Activated naive CD4-positive, alpha-beta T cell treated with anti-CD3 and anti-CD28 coated beads for 36 hours (primary cell): ENCODE measurements around the gene RBBP4. TPM values are rescaled to one million over a fixed set of nuclear protein-coding genes. Genes with fewer than 3 reads are reported as not detected.
A peak's percentile ranks its signal among the peaks of the same experiment; 100 is the strongest.
"Not testable (repeated sequence)": the region's sequence is repeated elsewhere in the genome, so short reads cannot be mapped to it uniquely, and the experiment has no call there.

Experiments
- CTCF ChIA-PET: fragments of 350-600 bp; sonication (Branson Sonifier 250); formaldehyde crosslinking; loops from one replicate; lab custom pipeline; 2021; ENCODE audit warnings: antibody characterized with exemption; lab: Charles Lee
- DNase-seq: peaks from one replicate; pipeline ENCODE4 v3.0.0-alpha.2; 2020
- H3K27ac Mint-ChIP-seq: one replicate; pipeline ENCODE4 v1.8.0; 2021; ENCODE audit warnings: mild to moderate bottlenecking, mixed read lengths
- H3K27me3 Mint-ChIP-seq: one replicate; pipeline ENCODE4 v1.8.0; 2021; ENCODE audit warnings: low read depth, mixed read lengths
- H3K36me3 Mint-ChIP-seq: one replicate; pipeline ENCODE4 v1.8.0; 2021; ENCODE audit warnings: low read depth, mixed read lengths
- H3K4me1 Mint-ChIP-seq: one replicate; pipeline ENCODE4 v1.8.0; 2021; ENCODE audit warnings: low read depth, mixed read lengths
- H3K4me3 Mint-ChIP-seq: one replicate; pipeline ENCODE4 v1.8.0; 2021; ENCODE audit warnings: mild to moderate bottlenecking, moderate library complexity, mixed read lengths
- H3K9me3 Mint-ChIP-seq: one replicate; pipeline ENCODE4 v1.8.0; 2021; ENCODE audit warnings: mixed read lengths
- intact Hi-C: fragments of 100-400 bp; cut with micrococcal nuclease; formaldehyde crosslinking; loops from one replicate; pipeline ENCODE4 v1.15.1; 2023
- total RNA-seq, 2 experiments: library from RNA; stranded (reverse); gene quantifications; one replicate each; pipeline ENCODE4 v1.2.3, GENCODE V29; 2021

Gene RBBP4
- total RNA-seq, 2 experiments from 2014 or later = 381 to 409 TPM

GRCh38 chr1:32701951-32702598 lies 51.1 kb downstream of the RBBP4 start:
- intact Hi-C loops = no loop called here
- Mint-ChIP-seq H3K4me1 (peaks cover 11% of the 10 kb centered on the region), H3K27me3 (peaks cover 26% of the 10 kb centered on the region), H3K4me3 (peak overlapping the region; percentile 22), H3K36me3 (no peaks in the 10 kb centered on the region), H3K27ac (no peak overlapping the region), H3K9me3 (no peaks in the 10 kb centered on the region)
- DNase-seq = no peak
- CTCF ChIA-PET = interaction anchor here (0.7 to 1.5 kb wide), 2 partner anchors 11 to 71 kb away, joined by 3 to 8 read pairs; no protein-coding TSS in a partner anchor

DNA sequence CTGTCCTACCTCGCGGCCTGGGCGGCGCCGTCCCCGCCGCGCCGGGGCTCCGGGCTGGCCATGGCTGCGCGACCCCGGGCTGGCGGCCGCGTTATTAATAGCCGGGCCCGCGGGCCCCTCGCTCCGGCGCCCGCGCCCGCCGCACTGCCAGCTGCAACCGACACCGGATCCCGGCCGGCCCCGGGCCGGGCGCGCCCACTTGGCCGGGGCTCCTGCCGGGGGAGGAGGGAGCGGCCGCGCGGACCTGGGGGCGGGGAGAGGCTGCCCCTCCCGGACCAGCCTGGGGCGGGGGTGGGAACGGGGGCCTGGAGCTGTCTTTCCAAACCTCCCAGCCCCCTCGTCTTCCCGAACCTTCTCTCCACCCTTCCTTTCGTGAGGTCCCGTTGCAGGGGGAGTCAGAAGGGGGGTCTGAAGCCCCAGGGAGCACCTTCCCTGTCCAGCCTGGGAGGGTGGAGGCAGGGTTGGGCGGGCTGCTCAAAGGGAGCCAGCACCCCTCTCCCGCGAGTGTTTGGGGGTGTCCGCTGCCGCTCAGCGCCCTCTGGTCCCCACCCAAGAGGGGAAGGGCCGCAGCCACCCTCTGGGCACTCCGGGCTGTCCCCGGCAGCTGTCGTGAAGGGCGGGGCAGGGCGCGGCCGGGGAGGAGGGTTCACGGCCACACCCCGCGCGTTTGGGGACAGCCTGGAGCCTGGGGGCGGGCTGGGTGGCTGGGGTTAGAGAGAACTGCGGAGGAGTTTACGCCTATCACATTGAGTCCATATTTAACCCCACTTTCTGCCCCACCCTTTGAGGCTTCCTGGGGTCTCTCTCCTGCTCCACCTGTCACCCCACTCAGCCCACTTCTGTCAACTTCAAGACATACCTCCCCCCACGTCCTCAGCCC lies 51.8 kb downstream of the RBBP4 start, which contains the start of gene SYNC:
Gene SYNC, minus strand, starts transcription at position 172 of the 880 bp plus-strand sequence. Its CDS starts 110 bp downstream, at position 62.
- H3K36me3 Mint-ChIP-seq = no peaks in the 10 kb centered on the region
- H3K4me1 Mint-ChIP-seq = peaks cover 11% of the 10 kb centered on the region
- no peak within 1 kb of the TSS for H3K27ac Mint-ChIP-seq
- H3K9me3 Mint-ChIP-seq = no peaks in the 10 kb centered on the region
- peak within 1 kb of the TSS; percentile 22 for H3K4me3 Mint-ChIP-seq
- intact Hi-C loops = no loop called here
- peaks cover 26% of the 10 kb centered on the region for H3K27me3 Mint-ChIP-seq
- CTCF ChIA-PET = interaction anchor here (0.7 to 1.5 kb wide), 3 partner anchors 10 to 183 kb away, joined by 3 to 8 read pairs (median 3); no protein-coding TSS in a partner anchor
- no peak for DNase-seq

DNA sequence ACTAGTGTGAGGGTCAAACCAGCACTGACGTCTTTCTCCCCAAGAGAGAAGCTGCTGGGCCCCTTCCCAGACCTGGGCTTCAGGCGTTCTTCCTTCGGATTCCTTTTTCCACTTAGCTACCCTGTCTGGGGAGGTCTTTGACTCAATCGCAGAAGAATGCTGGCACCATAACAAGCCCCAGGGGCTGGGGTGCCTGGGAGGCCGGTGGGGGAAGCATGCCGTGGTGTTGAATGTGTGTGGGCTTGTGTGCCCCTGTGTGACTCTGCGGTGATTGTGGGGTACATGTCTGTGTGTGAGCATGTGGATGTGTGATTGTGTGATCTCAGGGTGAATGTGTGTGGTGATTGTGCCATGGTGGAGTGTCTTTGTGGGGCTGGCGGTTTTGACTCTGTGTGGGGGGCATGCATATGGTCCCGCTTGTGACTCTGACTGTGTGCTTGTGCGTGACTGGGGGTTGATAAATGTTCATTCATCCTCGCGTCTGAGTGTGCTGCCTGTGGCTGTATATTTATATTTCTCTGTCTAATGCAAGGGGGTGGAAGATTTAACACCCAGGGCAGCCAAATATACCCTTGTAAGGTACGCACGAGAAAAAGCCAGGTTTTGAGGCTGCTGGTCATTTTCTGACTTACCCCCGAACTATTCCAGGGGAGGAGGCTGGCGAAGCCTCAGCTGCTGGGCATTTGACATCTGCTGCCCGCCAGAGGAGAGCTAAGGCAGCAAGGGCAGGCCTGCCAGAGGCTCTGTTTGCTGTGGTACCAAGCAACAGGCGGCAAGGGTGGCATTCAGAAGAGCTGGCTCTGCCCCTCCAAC lies 52.7 kb downstream of the RBBP4 start:
- Mint-ChIP-seq H3K27ac (no peak overlapping the region), H3K4me1 (peaks cover 11% of the 10 kb centered on the region), H3K27me3 (peaks cover 26% of the 10 kb centered on the region), H3K36me3 (no peaks in the 10 kb centered on the region), H3K4me3 (no peak overlapping the region), H3K9me3 (no peaks in the 10 kb centered on the region)
- DNase-seq = no peak
- CTCF ChIA-PET = interaction anchor here (1.2 kb wide), 1 partner anchor 184 kb away, joined by 3 read pairs; no protein-coding TSS in a partner anchor
- intact Hi-C loops = no loop called here

GRCh38 chr1:32705516-32705915 lies 54.5 kb downstream of the RBBP4 start:
- no peak overlapping the region for H3K4me3 Mint-ChIP-seq
- H3K4me1 Mint-ChIP-seq = peaks cover 11% of the 10 kb centered on the region
- H3K27me3 Mint-ChIP-seq = peaks cover 26% of the 10 kb centered on the region
- intact Hi-C loops = no loop called here
- CTCF ChIA-PET = interaction anchor here (0.5 to 2.4 kb wide), 5 partner anchors 15 to 118 kb away, joined by 3 to 11 read pairs (median 7); no protein-coding TSS in a partner anchor
- no peak for DNase-seq
- H3K27ac Mint-ChIP-seq = no peak overlapping the region
- no peaks in the 10 kb centered on the region for H3K36me3 Mint-ChIP-seq
- H3K9me3 Mint-ChIP-seq = no peaks in the 10 kb centered on the region

GRCh38 chr1:32706491-32706890 lies 55.5 kb downstream of the RBBP4 start:
- Mint-ChIP-seq H3K36me3 (no peaks in the 10 kb centered on the region), H3K27me3 (peaks cover 26% of the 10 kb centered on the region), H3K27ac (no peak overlapping the region), H3K4me3 (no peak overlapping the region), H3K4me1 (peaks cover 11% of the 10 kb centered on the region), H3K9me3 (no peaks in the 10 kb centered on the region)
- DNase-seq = no peak
- CTCF ChIA-PET = interaction anchor here (0.6 to 2.4 kb wide), 7 partner anchors 19 to 381 kb away, joined by 3 to 11 read pairs (median 3); no protein-coding TSS in a partner anchor
- intact Hi-C loops = no loop called here

DNA sequence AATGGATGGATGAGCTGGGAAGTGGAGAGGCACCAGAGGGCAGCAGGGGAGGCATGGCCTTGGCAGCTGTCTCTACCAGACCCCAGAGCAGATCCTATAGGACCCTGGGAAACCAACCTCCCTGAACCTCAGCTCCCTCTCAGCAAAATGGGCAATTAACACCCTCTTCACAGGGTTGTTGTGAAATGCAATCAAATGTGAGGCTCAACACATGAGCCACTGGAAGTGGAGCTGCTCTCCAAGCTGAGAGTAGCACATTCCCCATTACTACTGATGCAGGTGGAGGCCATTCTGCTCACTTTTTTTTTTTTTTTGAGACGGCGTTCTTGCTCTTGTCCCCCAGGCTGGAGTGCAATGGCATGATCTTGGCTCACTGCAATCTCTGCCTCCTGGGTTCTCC lies 58.1 kb downstream of the RBBP4 start:
- no peaks in the 10 kb centered on the region for H3K36me3 Mint-ChIP-seq
- H3K27me3 Mint-ChIP-seq = peaks cover 10% of the 10 kb centered on the region
- H3K27ac Mint-ChIP-seq = no peak overlapping the region
- no peak overlapping the region for H3K4me3 Mint-ChIP-seq
- no peaks in the 10 kb centered on the region for H3K9me3 Mint-ChIP-seq
- CTCF ChIA-PET = interaction anchor here (0.5 to 0.6 kb wide), 3 partner anchors 75 to 188 kb away, joined by 3 to 5 read pairs (median 4); no protein-coding TSS in a partner anchor
- DNase-seq = no peak
- peaks cover 2% of the 10 kb centered on the region for H3K4me1 Mint-ChIP-seq
- intact Hi-C loops = no loop called here

DNA sequence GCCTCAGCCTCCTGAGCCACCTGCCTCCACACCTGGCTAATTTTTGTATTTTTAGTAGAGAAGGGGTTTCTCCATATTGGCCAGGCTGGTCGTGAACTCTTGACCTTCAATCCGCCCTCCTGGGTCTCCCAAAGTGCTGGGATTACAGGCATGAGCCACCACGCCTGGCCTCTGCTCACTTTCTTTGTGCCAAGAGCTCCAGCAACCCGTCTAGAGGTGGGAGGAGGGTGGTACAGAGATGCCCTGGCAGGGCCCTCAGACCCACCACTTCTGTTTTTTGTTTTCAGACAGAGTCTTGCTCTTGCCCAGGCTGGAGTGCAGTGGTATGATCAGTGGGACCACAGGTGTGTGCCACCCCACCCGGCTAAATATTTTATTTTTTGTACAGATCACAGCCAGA lies 58.5 kb downstream of the RBBP4 start:
- H3K36me3 Mint-ChIP-seq = no peaks in the 10 kb centered on the region
- no peak for DNase-seq
- no peak overlapping the region for H3K4me3 Mint-ChIP-seq
- no peaks in the 10 kb centered on the region for H3K9me3 Mint-ChIP-seq
- H3K27me3 Mint-ChIP-seq = peaks cover 6% of the 10 kb centered on the region
- CTCF ChIA-PET = interaction anchor here (0.5 to 4.2 kb wide), 2 partner anchors 164 to 189 kb away, joined by 4 to 63 read pairs; partner anchors contain the start of gene FNDC5
- H3K27ac Mint-ChIP-seq = no peak overlapping the region
- intact Hi-C loops = no loop called here
- H3K4me1 Mint-ChIP-seq = peaks cover 2% of the 10 kb centered on the region

DNA sequence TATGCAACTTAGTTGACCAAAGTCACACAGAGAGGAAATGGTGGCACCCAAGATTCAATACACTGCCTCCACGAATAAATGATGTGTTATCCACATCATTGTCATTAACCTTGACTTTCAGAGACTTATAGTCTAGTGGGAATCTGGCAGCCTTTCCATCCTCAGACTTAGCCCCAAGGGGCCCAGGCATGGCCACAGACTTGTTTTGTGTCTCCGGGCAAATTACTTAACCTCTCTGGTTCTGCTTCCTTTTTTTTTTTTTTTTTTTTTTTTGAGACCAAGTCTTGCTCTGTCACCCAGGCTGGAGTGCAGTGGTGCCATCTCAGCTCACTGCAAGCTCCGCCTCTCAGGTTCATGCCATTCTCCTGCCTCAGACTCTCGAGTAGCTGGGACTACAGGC lies 60.2 kb downstream of the RBBP4 start:
- H3K4me1 Mint-ChIP-seq, DNase-seq, H3K27ac Mint-ChIP-seq, H3K4me3 Mint-ChIP-seq, H3K27me3 Mint-ChIP-seq, H3K9me3 Mint-ChIP-seq, H3K36me3 Mint-ChIP-seq: not testable (repeated sequence)
- intact Hi-C loops = loop anchor here (10.0 kb wide), 1 partner anchor 374 kb away; the partner anchor contains the start of gene AZIN2
- CTCF ChIA-PET = interaction anchor here (0.5 to 5.3 kb wide), 13 partner anchors 11 to 760 kb away, joined by 3 to 126 read pairs (median 7); partner anchors contain the start of gene FNDC5

DNA sequence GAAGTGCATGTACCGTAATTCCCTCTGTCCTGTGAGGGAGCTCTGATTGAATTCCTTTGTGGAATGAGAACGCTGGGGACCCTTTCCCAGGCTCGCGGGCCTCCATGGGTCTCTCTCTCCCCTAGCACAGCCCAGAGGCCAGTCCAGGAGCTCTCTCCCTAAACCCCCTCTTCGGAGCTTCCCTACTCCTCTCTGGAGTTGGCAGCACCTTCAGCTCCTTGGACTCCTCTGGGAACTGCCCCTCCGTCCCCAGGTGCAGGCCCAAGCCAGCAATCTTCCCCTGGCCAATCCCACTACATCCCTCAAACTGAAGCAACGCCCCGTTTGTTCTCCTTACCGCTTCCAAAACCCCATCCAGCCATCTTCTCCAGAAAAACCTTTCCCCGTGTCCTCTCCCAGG lies 62.1 kb downstream of the RBBP4 start:
- Mint-ChIP-seq H3K36me3 (no peaks in the 10 kb centered on the region), H3K27ac (no peak overlapping the region), H3K4me3 (no peak overlapping the region), H3K4me1 (peaks cover 9% of the 10 kb centered on the region), H3K27me3 (no peaks in the 10 kb centered on the region), H3K9me3 (no peaks in the 10 kb centered on the region)
- CTCF ChIA-PET = interaction anchor here (0.6 to 5.3 kb wide), 36 partner anchors 9 to 516 kb away, joined by 3 to 126 read pairs (median 4); partner anchors contain the start of genes FNDC5 and SYNC
- intact Hi-C loops = loop anchor here (10.0 kb wide), 1 partner anchor 372 kb away; the partner anchor contains the start of gene AZIN2
- no peak for DNase-seq

DNA sequence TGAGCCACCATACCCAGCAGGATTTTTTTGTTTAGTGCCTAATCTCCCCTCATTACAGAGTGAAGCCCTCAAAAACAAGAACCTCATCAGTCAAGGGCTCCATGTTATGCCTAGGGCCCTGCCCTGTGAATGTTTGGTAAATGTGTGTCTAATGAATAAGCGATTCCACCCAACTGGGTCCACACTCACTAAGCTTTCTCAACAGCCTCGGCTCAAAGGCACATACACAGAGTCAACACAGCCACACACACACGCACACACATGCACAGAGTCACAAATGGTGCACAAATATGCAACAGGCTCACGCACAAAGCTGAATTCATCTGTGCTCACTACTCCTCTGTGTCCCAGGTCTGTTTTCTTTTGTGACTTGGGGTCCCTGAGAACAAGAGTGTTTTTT lies 63.3 kb downstream of the RBBP4 start:
- H3K4me1 Mint-ChIP-seq = peaks cover 9% of the 10 kb centered on the region
- no peak overlapping the region for H3K27ac Mint-ChIP-seq
- no peaks in the 10 kb centered on the region for H3K36me3 Mint-ChIP-seq
- H3K27me3 Mint-ChIP-seq = no peaks in the 10 kb centered on the region
- intact Hi-C loops = loop anchor here (10.0 kb wide), 1 partner anchor 371 kb away; the partner anchor contains the start of gene AZIN2
- CTCF ChIA-PET = interaction anchor here (0.6 to 5.3 kb wide), 6 partner anchors 11 to 161 kb away, joined by 3 to 126 read pairs (median 4); no protein-coding TSS in a partner anchor
- no peak for DNase-seq
- H3K9me3 Mint-ChIP-seq = no peaks in the 10 kb centered on the region
- H3K4me3 Mint-ChIP-seq = no peak overlapping the region

DNA sequence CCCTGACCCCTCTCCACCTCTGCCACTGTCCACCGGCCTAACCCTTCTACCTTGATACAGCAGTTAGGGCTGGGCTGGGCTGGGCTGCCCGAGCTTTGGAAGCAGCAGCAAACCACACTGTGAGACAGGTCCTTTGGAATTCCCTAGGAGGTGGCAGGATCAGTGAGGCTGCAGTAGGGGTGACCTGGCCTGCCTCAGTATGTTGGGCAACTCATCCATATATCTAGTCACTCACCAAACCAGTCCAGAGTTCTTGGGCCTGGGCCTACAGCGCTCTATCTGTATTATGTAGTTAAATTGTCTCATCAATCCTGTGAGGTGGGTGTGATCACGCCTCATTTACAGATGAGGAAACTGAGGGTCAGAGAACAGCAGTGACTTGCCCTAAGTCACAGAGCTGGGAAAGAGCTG lies 64.9 kb downstream of the RBBP4 start:
- intact Hi-C loops = loop anchor here (1.0 to 10.0 kb wide), 2 partner anchors 57 to 369 kb away; partner anchors contain the start of gene AZIN2
- Mint-ChIP-seq H3K4me1 (peaks cover 9% of the 10 kb centered on the region), H3K27me3 (peaks cover 2% of the 10 kb centered on the region), H3K27ac (no peak overlapping the region), H3K36me3 (no peaks in the 10 kb centered on the region), H3K4me3 (no peak overlapping the region), H3K9me3 (no peaks in the 10 kb centered on the region)
- no peak for DNase-seq
- CTCF ChIA-PET = interaction anchor here (0.6 to 1.1 kb wide), 2 partner anchors 13 to 247 kb away, joined by 3 read pairs; no protein-coding TSS in a partner anchor
